Hepatic stellate cell (primary cell): ENCODE data around the gene TTLL5.

Experiments
- DNase-seq: peaks from one replicate; pipeline ENCODE4 v3.0.0; 2011; ENCODE audit warnings: low spot score

The TTLL5 gene

DNA sequence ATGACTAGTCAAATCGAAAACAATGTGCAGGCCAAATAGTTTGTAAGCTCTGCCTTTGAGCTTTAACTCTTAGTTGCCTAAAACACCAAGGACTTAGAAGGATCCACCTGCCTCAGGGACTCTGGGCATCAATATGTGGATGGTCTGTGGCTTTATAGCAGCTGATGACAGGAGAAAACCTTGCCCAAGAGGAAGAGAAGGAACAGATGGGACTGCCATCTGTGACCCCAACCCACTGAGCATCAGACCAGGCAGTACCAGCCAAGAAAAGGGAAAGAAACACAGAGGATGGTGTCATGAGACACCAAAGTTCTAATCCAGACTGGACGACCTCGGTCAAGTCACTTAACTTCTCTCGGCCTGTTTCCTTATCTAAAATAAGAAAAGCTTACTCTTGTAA, 308.1 kb downstream of the TTLL5 start:
- no peak for DNase-seq

DNA sequence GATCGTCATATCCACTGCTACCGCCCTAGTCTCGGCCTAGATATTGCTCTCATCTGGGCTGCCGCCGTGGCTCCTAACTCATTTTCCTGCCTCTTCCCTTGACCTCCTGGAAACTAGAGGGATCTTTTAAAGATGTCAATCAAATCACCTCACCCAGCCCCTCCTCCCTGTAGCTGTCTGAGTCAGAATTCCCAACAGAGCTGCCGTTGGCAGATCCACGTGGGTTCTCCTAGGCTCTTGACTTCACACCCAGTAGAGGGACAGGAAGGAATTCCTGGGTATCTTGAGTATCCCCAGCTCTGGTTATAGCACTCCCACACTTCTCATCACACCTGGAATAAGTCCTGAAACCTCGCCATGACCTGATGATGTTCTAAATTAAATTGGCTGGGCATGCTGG, 308.8 kb downstream of the TTLL5 start:
- DNase-seq = no peak

GRCh38 chr14:75970989-75971388, 309.9 kb downstream of the TTLL5 start:
- no peak for DNase-seq

DNA sequence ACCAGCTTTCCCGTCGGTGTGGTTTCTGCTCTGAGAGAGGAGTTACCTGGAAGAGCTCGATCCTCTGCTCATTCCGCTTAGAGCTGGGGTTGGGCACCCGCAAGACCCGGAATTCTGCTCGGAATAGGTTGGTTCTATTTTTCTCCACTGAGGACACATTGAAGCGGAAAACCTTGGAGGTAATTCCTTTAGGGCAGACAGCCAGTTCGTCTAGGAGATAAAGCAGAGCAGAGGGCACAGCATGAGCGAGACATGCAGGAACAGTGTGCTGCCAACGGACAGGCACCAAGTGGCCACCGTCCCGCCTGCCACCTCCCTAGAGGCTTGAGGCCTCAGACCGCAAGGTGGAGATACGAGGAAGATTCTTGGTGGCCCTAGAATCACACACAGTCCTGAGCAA, 310.5 kb downstream of the TTLL5 start:
- DNase-seq = no peak

DNA sequence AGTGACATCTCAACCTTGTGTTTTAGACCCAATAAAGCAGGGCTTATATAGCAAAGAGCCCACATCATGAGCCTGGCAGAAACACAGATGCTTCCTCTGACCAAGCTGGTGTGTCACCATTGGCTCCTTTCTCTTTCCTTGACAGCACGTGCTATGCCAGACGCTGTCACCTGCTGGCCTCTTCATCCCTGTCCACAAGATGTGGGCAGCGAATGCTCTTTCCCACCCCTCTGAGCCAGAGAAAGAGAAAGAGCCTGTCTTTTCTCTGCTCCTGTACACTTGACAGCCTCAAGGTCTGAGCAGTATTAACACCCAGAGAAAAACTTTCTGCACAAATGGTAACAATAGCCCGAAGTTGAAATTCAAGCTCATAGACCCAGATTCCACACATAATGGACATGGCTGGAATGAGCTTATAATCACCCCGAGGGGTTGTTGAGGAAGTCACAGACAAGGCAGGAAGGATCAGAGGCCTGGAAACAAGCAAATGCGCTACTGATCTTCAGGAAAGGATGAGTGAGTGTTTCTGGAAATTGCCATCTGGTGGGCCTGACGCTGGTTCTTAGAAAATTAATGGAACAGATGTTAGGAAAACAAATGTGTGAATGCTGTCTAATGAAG, 311.9 kb downstream of the TTLL5 start:
- no peak for DNase-seq

DNA sequence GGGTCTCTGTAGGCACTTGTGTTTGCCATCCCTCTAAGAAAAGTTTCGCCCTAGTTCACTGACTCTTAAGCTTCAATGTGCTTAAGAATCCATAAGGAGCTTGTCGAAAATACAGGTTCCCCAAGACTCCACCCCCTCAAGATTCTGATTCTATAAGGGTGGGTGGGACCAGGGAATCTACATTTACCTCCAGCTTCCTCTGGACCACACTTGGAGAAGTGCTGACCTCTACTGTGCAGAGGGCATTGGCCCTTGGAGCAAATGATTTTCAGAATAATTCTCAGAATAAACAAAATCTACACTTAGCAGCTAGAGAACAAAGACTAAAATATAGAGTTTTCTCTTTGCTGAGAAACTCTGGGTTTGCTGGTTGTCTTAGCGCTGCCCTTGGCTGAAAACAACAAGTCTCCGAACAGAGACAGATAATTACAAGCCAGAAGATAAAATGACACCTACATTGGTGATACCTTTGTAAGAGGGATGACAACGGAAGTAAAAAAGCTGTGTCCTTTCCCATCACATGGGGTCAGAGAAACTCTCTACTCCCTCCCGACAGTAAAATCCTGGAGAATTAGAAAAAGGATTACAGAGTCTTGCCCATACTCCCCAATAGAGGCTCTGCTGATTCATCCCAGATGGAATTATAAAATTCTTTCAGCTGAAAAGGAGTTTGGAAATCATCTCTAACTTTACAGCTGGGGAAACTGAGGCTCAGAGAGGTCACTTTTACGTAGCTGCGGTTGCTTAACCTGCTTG, 316.0 kb downstream of the TTLL5 start:
- DNase-seq = no peak

DNA sequence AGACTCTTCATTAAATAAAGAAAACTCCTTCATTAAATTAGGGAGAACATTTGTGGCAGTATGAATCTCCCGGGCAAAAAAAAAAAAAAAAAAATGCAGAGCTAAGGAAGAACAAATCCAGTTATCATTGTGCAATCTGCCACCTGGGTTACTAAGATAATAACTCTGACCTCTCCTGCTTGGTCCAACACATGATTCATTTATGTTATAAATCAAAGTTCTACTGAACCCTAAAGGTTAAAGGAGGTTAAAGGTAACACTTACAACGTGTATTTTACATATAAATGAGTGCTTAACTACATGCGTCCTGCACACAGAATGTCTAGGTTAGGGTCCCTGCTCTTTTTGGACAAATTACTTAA, 316.5 kb downstream of the TTLL5 start:
- no peak for DNase-seq

DNA sequence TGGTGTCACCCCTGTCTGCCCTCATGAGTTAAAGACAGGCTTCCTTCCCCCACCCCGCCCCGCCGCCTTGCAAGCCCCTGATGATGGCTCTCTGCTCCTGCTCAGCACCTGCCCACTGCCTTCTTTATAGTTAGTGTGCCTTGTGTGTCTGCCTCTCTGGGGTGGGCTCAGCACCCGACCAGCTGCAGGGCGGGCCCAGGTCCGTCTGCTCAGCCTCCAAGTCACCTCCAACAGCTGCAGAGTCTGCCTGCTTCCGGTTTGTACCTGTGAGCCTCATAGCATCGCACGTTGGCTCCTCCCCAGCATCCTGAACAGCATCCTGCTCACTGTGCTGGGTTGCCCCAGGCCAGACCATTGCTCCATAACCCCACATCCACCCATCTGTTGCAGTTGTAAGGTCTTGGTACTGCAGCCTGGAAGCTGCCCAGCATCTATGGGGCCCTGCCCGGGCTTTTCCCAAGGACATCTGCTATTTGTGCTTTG, 317.2 kb downstream of the TTLL5 start:
- no peak for DNase-seq

DNA sequence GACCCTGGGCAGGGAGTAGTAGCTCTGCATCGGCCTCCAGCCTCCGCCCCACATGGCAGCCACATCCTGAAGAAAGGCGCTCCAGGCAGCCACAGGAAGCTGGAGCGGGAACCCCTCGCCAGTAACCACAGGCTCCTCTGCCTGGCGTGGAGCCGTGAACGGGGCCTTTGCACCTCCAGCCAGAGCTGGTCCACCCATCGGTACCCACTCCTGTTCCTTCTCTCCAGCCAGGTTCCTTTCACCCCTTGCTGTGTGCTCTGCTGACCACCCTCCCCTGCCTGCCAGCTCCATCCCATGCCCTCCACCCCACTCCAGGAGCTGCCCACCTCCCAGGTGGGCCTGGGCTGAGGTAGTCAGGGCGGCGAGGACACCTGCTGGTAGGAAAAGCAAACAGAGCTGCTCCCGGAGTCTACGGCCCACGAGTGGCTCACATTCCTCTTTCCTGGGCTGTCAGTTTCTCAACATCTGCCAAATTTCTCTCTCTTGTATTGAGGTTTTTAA, 318.1 kb downstream of the TTLL5 start:
- peak; percentile 70 for DNase-seq

DNA sequence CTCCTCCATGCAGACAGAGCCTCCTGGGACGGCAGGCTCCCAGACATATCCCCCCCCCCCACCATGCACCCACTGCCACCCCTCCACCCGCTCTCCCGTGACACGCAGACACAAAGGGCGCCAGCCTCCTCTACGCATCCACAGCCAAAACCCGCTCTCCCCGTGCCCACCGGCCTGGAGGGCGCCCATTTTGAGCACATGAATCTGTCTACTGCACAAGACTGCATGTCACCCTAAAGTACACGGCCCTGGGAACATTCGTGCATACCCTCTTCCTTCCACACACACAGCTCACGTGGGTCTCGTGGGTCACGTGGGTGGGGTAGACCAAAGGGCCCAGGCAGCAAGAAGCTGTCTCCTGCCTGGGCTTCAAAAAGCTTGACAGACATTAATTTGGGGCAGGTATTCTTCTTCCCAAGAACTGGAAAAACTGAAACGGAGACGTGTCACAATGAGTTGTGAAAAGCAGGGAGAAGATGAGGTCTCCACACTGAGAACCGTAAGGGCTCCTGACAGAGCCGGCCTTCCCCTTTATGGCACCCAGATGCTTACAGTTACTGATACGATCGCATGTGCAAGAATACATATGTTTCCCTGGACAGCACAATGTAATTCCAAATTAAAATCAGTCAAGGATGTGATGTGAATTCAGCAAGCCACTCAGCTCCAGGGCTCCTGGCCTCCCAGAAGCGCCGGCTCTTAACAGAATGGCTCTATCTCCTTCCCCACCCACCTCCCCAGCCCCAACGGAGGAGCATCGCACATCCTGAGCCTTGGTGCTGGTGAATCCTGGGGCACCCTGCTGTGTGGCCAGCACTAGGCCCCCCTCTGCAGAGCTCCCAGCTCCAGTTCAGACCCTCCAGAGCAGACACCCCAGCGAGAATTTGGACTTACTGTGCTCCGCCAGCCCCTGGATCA, 318.9 kb downstream of the TTLL5 start:
- no peak for DNase-seq

- no peak for DNase-seq
These were observed 319.8 kb downstream of the TTLL5 start for GRCh38 chr14:75980856-75981255.

- peak; percentile 86 for DNase-seq
These were observed 320.6 kb downstream of the TTLL5 start, which contains the start of gene TGFB3 for GRCh38 chr14:75981426-75982265. Gene TGFB3 (minus strand): TSS chr14:75981995. CDS start chr14:75980893, 1,102 bp downstream.

DNA sequence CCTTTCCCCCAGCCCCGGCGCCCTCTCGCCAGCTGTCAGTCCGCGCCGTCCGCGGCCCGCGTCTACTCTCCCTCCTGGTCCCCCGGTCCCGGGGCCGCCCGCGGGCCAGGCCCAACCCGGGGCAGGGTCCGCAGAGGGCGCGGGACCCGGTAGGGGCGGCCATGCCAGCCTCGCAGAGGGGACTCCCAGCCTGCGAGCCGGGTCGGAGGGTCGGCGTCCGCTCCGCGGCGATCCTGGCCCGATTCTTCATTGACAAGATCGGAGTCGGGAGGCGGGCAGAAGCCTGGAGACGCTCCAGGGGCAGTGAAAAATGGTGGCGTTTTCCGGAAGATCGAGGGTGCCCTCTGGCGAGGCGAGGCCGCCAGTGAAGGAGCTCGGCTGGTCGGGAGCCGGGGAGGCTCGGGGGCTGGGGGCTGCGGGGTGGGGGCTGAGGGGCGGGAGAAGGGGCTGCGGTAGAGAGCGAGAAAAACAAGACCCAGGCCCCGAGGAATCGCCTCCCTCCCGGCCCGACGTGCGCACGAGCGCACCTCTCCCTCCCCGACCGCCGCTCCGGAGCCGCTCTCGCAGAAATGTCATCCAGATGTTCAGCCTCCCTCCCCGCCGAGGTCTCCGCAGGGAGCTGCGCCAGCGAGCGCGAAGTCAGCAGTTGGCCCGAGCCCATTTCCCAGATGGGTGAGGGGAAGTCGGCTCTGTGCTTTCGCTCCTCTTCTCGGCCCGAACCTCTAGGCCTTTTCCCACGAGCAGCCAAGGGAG, 321.4 kb downstream of the TTLL5 start:
- DNase-seq = peak; percentile 73

- no peak for DNase-seq
These were observed 321.9 kb downstream of the TTLL5 start for GRCh38 chr14:75983019-75983358.

DNA sequence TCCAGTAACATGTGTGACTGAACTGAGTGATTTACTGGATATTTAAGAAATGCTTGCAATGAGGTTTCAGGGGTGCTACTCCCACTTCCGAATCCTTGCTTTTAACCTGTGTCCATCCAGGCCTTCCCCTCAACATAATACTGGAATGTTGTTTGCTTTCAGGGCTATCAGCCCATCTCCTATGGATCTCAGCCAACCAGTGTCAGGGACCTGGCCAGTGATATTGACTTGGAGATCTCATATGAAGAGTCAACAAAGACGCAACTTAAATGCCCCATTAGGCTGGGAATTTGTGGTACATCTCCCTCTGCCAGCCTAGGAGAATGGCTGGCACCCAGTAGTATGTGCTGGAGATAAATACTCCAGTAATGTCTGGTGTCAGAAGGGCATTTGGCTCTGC, 323.6 kb downstream of the TTLL5 start:
- DNase-seq = no peak

DNA sequence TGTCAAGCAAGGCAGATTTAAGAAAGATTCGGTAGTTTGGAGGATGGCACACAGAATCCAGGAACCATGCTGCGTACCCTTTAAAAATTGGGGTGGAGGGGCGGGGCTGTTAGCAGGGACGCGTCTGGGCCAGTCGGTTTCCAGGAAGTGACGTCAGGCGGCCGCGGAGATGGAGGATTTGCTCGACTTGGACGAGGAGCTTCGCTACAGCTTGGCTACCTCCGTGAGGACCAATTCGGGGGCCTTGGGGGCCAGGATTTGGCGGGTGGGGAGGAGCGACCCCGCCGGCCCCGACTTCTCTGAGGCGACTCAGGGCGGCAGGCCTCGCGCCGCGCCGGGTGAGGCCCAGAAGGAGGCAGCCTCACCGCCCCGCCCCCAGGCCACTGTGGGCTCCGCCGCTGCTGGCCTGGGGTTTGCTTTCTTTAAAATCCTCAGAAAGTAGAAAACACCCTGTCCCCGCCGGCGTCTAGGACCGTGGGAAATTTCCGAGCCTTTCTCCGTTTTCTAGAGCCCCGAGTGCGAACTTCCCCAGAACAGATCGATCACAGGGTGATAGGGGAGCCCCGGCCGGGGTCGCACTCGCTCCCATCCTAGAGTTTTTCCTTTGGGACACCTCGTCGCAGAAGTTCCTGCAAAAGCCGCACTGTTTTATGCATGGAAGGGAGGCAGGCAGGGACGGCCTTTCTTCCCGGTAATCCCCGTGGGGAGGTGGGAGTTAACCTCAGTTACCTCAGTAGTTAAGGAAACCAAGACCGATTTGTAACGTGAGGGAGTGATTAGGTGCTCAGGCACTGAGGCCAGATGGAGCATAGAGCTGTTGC, 324.8 kb downstream of the TTLL5 start, which contains the start of gene IFT43:
TSS of gene IFT43 (plus strand) at position 146 of the 821 bp plus-strand sequence. CDS start at position 170, 24 bp downstream.
- DNase-seq = peak; percentile 84

DNA sequence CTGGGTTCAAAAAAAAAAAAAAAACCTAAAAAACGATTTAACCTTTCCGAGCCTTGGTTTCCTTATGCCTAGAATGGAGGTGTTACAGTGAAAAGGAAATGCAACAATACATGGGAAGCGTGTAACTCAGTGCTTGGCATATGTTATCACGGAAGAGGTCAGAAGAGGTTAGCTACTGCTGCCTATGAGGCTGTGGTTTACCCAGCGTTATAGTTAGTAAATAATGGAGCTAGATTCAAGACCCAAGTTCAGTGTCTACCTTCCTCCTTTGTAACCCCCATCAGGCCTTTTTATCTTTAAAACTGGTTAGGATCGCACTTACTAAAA, 325.4 kb downstream of the TTLL5 start:
- no peak for DNase-seq

- no peak for DNase-seq
These were observed 326.3 kb downstream of the TTLL5 start for GRCh38 chr14:75987201-75987970.

GRCh38 chr14:75989134-75989533, 328.1 kb downstream of the TTLL5 start:
- DNase-seq = no peak
